ENCODE data around the gene CFAP157. TPM values are rescaled to one million over a fixed set of nuclear protein-coding genes. Genes with fewer than 3 reads are reported as not detected.
A peak's percentile ranks its signal among the peaks of the same experiment; 100 is the strongest.

CFAP157 gene
- total and polyA plus RNA-seq, 2 donors (not counting 1 experiment from before 2014, with no cell fraction given): under 0.01 TPM; not detected in 1

GRCh38 chr9:127676638-127677037 is 30.1 kb upstream of the CFAP157 start:
- H3K9ac ChIP-seq (ENCODE audit: insufficient read depth, low read length): no peak overlapping the region
- peaks cover 25% of the 10 kb centered on the region for H3K36me3 ChIP-seq (ENCODE audit: control insufficient read depth, insufficient read depth, low read length)
- no peaks in the 10 kb centered on the region for H3K4me1 ChIP-seq (ENCODE audit: control insufficient read depth, extremely low read depth, insufficient read depth, low read length)
- H4K20me1 ChIP-seq (ENCODE audit: control insufficient read depth, extremely low read depth, insufficient read depth, low read length): no peaks in the 10 kb centered on the region
- H3K79me2 ChIP-seq (ENCODE audit: control insufficient read depth, insufficient read depth, low read length): no peaks in the 10 kb centered on the region
- H3K4me2 ChIP-seq (ENCODE audit: extremely low read depth, insufficient read depth, low read length): no peak overlapping the region
- H3K4me3 ChIP-seq (replicated peaks in 1 of 4; ENCODE audit: control extremely low read depth in 1 of 4, insufficient read depth in 1 of 4, low read depth in 3 of 4, low read length in 4 of 4): no peak overlapping the region
- peak in 1 of 2 donors; percentile 23 for DNase-seq (ENCODE audit: low read depth in 2 of 2)
- H3K27ac ChIP-seq (ENCODE audit: insufficient read depth, low read length): no peak overlapping the region
- H2AFZ ChIP-seq (ENCODE audit: low read length): no peak overlapping the region
- H3K27me3 ChIP-seq (ENCODE audit: control insufficient read depth, insufficient read depth, low read length): no peaks in the 10 kb centered on the region
- no peaks in the 10 kb centered on the region for H3K9me3 ChIP-seq (ENCODE audit: control insufficient read depth, insufficient read depth, low read depth, low read length)
- no peak for TF ChIP-seq CTCF (conservative IDR thresholded peaks at IDR 0.05 in 1 of 2, IDR thresholded peaks at IDR 0.05 in 1 of 2; ENCODE audit: low read depth in 1 of 2, low read length in 2 of 2)
- no peak for TF ChIP-seq EZH2 (IDR thresholded peaks at IDR 0.05; ENCODE audit: low read length, missing control alignments)

GRCh38 chr9:127679506-127679905 is 27.3 kb upstream of the CFAP157 start:
- no peak overlapping the region for H3K4me2 ChIP-seq (ENCODE audit: extremely low read depth, insufficient read depth, low read length)
- no peaks in the 10 kb centered on the region for H4K20me1 ChIP-seq (ENCODE audit: control insufficient read depth, extremely low read depth, insufficient read depth, low read length)
- H3K9me3 ChIP-seq (ENCODE audit: control insufficient read depth, insufficient read depth, low read depth, low read length): no peaks in the 10 kb centered on the region
- no peak overlapping the region for H3K9ac ChIP-seq (ENCODE audit: insufficient read depth, low read length)
- DNase-seq (ENCODE audit: low read depth in 2 of 2): no peak
- H3K27ac ChIP-seq (ENCODE audit: insufficient read depth, low read length): no peak overlapping the region
- H2AFZ ChIP-seq (ENCODE audit: low read length): no peak overlapping the region
- no peak overlapping the region for H3K4me3 ChIP-seq (replicated peaks in 1 of 4; ENCODE audit: control extremely low read depth in 1 of 4, insufficient read depth in 1 of 4, low read depth in 3 of 4, low read length in 4 of 4)
- TF ChIP-seq CTCF (conservative IDR thresholded peaks at IDR 0.05 in 1 of 2, IDR thresholded peaks at IDR 0.05 in 1 of 2; ENCODE audit: low read depth in 1 of 2, low read length in 2 of 2) (no peak), EZH2 (IDR thresholded peaks at IDR 0.05; ENCODE audit: low read length, missing control alignments) (no peak)
- H3K4me1 ChIP-seq (ENCODE audit: control insufficient read depth, extremely low read depth, insufficient read depth, low read length): no peaks in the 10 kb centered on the region
- no peaks in the 10 kb centered on the region for H3K79me2 ChIP-seq (ENCODE audit: control insufficient read depth, insufficient read depth, low read length)
- H3K36me3 ChIP-seq (ENCODE audit: control insufficient read depth, insufficient read depth, low read length): peaks cover 34% of the 10 kb centered on the region
- H3K27me3 ChIP-seq (ENCODE audit: control insufficient read depth, insufficient read depth, low read length): no peaks in the 10 kb centered on the region

DNA sequence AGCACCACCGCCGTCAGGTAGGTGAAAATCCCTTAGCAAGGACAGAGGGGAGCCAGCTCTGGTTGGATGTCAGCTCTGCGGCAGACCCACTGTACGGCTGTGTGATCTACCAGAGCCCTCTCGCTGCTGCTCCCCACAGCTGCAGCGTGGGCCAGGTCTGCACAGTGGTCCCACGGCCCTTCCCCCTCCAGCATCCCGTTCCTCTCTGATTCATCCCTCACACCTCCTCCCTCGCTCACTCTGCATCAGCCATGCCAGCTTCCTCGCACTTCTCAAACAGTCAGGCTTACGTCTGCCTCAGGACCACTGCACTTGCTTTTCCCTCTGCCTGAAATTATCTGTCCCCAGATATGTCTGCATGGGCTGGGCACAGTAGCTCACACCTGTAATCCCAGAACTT is 26.6 kb upstream of the CFAP157 start:
- H3K36me3 ChIP-seq (ENCODE audit: control insufficient read depth, insufficient read depth, low read length): peaks cover 34% of the 10 kb centered on the region
- H2AFZ ChIP-seq (ENCODE audit: low read length): no peak overlapping the region
- peaks cover 3% of the 10 kb centered on the region for H3K4me1 ChIP-seq (ENCODE audit: control insufficient read depth, extremely low read depth, insufficient read depth, low read length)
- no peaks in the 10 kb centered on the region for H3K27me3 ChIP-seq (ENCODE audit: control insufficient read depth, insufficient read depth, low read length)
- H3K4me3 ChIP-seq (replicated peaks in 1 of 4; ENCODE audit: control extremely low read depth in 1 of 4, insufficient read depth in 1 of 4, low read depth in 3 of 4, low read length in 4 of 4): no peak overlapping the region
- no peak for DNase-seq (ENCODE audit: low read depth in 2 of 2)
- no peaks in the 10 kb centered on the region for H4K20me1 ChIP-seq (ENCODE audit: control insufficient read depth, extremely low read depth, insufficient read depth, low read length)
- TF ChIP-seq CTCF (conservative IDR thresholded peaks at IDR 0.05 in 1 of 2, IDR thresholded peaks at IDR 0.05 in 1 of 2; ENCODE audit: low read depth in 1 of 2, low read length in 2 of 2) (no peak), EZH2 (IDR thresholded peaks at IDR 0.05; ENCODE audit: low read length, missing control alignments) (no peak)
- no peaks in the 10 kb centered on the region for H3K9me3 ChIP-seq (ENCODE audit: control insufficient read depth, insufficient read depth, low read depth, low read length)
- no peaks in the 10 kb centered on the region for H3K79me2 ChIP-seq (ENCODE audit: control insufficient read depth, insufficient read depth, low read length)
- no peak overlapping the region for H3K27ac ChIP-seq (ENCODE audit: insufficient read depth, low read length)
- no peak overlapping the region for H3K9ac ChIP-seq (ENCODE audit: insufficient read depth, low read length)
- H3K4me2 ChIP-seq (ENCODE audit: extremely low read depth, insufficient read depth, low read length): no peak overlapping the region

Data from fibroblast of lung (primary cell).